PC-9 (cell line): Measurements from ENCODE around the gene C18orf54. TPM values are rescaled to one million over a fixed set of nuclear protein-coding genes. Genes with fewer than 3 reads are reported as not detected.

Experiments
- BruUV-seq: library from RNA; stranded (reverse); fragments of 400-500 nt; replicated peaks from 2 replicates; lab custom pipeline; 2021; lab: Mats Ljungman, UMichigan
- CTCF ChIA-PET: fragments of 300-600 bp; sonication (Branson Sonifier 250); formaldehyde crosslinking; loops from one replicate; lab custom pipeline; 2022; ENCODE audit warnings: antibody characterized with exemption; lab: Charles Lee
- POLR2A ChIA-PET: fragments of 300-600 bp; sonication (Branson Sonifier 250); formaldehyde crosslinking; loops from one replicate; lab custom pipeline; 2022; ENCODE audit warnings: antibody characterized with exemption; ENCODE audit not compliant: unreplicated experiment; lab: Charles Lee
- DNase-seq, 2 experiments: peaks; one replicate each; pipeline versions ENCODE4 v3.0.0 to v3.0.0-alpha.2; 2015 to 2022; ENCODE audit warnings: mixed read lengths in 1 of 2
- H2AFZ ChIP-seq: fragments of 200-600 bp; sonication (generic); 2 replicates; pipeline ENCODE4 v1.8.1; 2017; ENCODE audit warnings: antibody characterized with exemption
- H3F3A ChIP-seq: fragments of 200-600 bp; sonication (generic); 2 replicates; pipeline ENCODE4 v1.8.1; 2017; ENCODE audit warnings: antibody characterized with exemption, mild to moderate bottlenecking, low read depth; ENCODE audit not compliant: insufficient read depth
- H3K27ac ChIP-seq: fragments of 200-600 bp; sonication (generic); 2 replicates; pipeline ENCODE4 v1.6.1; 2016; ENCODE audit warnings: mixed run types
- H3K27me3 ChIP-seq: fragments of 200-600 bp; sonication (generic); 2 replicates; pipeline ENCODE4 v1.6.1; 2016; ENCODE audit warnings: low read depth, mixed run types; ENCODE audit not compliant: insufficient read depth
- H3K36me3 ChIP-seq: fragments of 200-600 bp; sonication (generic); 2 replicates; pipeline ENCODE4 v1.6.1; 2016; ENCODE audit warnings: low read depth, mixed run types
- H3K4me1 ChIP-seq: fragments of 200-600 bp; sonication (generic); replicated peaks from 2 replicates; pipeline ENCODE4 v1.6.1; 2016; ENCODE audit warnings: mixed run types; ENCODE audit not compliant: insufficient read depth
- H3K4me2 ChIP-seq: fragments of 200-600 bp; sonication (generic); 2 replicates; pipeline ENCODE4 v1.6.1; 2017; ENCODE audit warnings: mixed run types
- H3K4me3 ChIP-seq: fragments of 200-600 bp; sonication (generic); 2 replicates; pipeline ENCODE4 v1.6.1; 2016; ENCODE audit warnings: mixed run types
- H3K79me2 ChIP-seq: fragments of 200-600 bp; sonication (generic); 2 replicates; pipeline ENCODE4 v1.6.1; 2017; ENCODE audit warnings: low read depth, mixed run types
- H3K9me2 ChIP-seq: fragments of 200-600 bp; sonication (generic); 2 replicates; pipeline ENCODE4 v1.8.1; 2017; ENCODE audit warnings: mild to moderate bottlenecking; ENCODE audit not compliant: insufficient read depth
- H3K9me3 ChIP-seq: fragments of 200-600 bp; sonication (generic); 2 replicates; pipeline ENCODE4 v1.8.1; 2016; ENCODE audit warnings: low read depth; ENCODE audit not compliant: insufficient read depth
- H4K20me1 ChIP-seq: fragments of 200-600 bp; sonication (generic); 2 replicates; pipeline ENCODE4 v1.8.1; 2017; ENCODE audit not compliant: insufficient read depth
- EZH2 ChIP-seq: fragments of 200-600 bp; sonication (generic); IDR thresholded peaks from 2 replicates; pipeline ENCODE4 v1.8.0; 2017; ENCODE audit warnings: antibody characterized with exemption, low read depth
- intact Hi-C: fragments of 100-400 bp; cut with micrococcal nuclease; formaldehyde crosslinking; loops from one replicate; pipeline ENCODE4 v1.10.0; 2022; ENCODE audit not compliant: unreplicated experiment
- total RNA-seq: library from RNA; stranded (reverse); gene quantifications from 2 replicates; pipeline ENCODE4 v1.2.3, GENCODE V29; 2021
- TF ChIP-seq, protein P1 (sequence below): fragments of 200-600 bp; sonication (generic); conservative IDR thresholded peaks from 2 replicates; pipeline ENCODE4 v1.6.1; 2017; ENCODE audit warnings: mixed run types, antibody characterized with exemption, mild to moderate bottlenecking, moderate library complexity

Gene C18orf54
- total RNA-seq, 1 experiment from 2014 or later = 7.6 TPM

GRCh38 chr18:54415086-54415485, 57.4 kb downstream of the C18orf54 start:
- Histone ChIP-seq H3K27me3 (no peaks in the 10 kb centered on the region), H4K20me1 (no peaks in the 10 kb centered on the region), H3K4me2 (no peak overlapping the region), H3K36me3 (no peaks in the 10 kb centered on the region), H3K27ac (no peak overlapping the region), H3K9me3 (no peaks in the 10 kb centered on the region), H3K79me2 (no peaks in the 10 kb centered on the region), H3F3A (no peaks in the 10 kb centered on the region), H3K4me1 (no peaks in the 10 kb centered on the region), H2AFZ (no peak overlapping the region), H3K4me3 (no peak overlapping the region), H3K9me2 (no peaks in the 10 kb centered on the region)
- TF ChIP-seq, protein P1, sequence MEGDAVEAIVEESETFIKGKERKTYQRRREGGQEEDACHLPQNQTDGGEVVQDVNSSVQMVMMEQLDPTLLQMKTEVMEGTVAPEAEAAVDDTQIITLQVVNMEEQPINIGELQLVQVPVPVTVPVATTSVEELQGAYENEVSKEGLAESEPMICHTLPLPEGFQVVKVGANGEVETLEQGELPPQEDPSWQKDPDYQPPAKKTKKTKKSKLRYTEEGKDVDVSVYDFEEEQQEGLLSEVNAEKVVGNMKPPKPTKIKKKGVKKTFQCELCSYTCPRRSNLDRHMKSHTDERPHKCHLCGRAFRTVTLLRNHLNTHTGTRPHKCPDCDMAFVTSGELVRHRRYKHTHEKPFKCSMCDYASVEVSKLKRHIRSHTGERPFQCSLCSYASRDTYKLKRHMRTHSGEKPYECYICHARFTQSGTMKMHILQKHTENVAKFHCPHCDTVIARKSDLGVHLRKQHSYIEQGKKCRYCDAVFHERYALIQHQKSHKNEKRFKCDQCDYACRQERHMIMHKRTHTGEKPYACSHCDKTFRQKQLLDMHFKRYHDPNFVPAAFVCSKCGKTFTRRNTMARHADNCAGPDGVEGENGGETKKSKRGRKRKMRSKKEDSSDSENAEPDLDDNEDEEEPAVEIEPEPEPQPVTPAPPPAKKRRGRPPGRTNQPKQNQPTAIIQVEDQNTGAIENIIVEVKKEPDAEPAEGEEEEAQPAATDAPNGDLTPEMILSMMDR = no peak
- TF ChIP-seq EZH2 = no peak
- DNase-seq = no peak
- intact Hi-C loops = no loop called here
- ChIA-PET CTCF (no interaction called here), POLR2A (no interaction called here)
- BruUV-seq = no TSS peak

DNA sequence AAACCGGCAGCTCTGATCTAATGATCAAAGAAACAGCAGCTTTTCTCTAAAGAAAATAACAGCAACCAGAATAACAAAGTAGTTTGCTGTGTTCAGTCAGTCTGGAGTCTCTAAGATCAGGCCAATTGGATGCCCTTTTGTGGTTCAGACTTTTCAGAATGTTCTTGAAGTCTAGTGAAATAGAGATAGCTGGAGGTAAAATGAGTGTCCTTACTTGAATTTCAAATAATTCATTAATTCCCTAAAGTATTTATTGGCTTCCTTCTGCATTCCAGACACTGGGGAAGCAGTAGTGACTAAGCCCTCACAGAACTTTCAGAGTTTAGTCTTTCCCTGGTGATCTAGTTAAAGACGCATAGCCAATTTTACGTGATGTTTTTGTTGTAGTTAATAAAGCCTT, 58.7 kb downstream of the C18orf54 start:
- H3K4me1 ChIP-seq = no peaks in the 10 kb centered on the region
- POLR2A ChIA-PET = no interaction called here
- H3K27me3 ChIP-seq = no peaks in the 10 kb centered on the region
- no peaks in the 10 kb centered on the region for H4K20me1 ChIP-seq
- H3K79me2 ChIP-seq = no peaks in the 10 kb centered on the region
- H2AFZ ChIP-seq = no peak overlapping the region
- H3F3A ChIP-seq = no peaks in the 10 kb centered on the region
- H3K9me3 ChIP-seq = no peaks in the 10 kb centered on the region
- TF ChIP-seq, protein P1 = no peak
- TF ChIP-seq EZH2 = no peak
- peak in 1 of 2 experiments; percentile 42 for DNase-seq
- intact Hi-C loops = no loop called here
- no TSS peak for BruUV-seq
- CTCF ChIA-PET = no interaction called here
- H3K4me3 ChIP-seq = no peak overlapping the region
- no peaks in the 10 kb centered on the region for H3K9me2 ChIP-seq
- H3K36me3 ChIP-seq = no peaks in the 10 kb centered on the region
- H3K4me2 ChIP-seq = no peak overlapping the region
- H3K27ac ChIP-seq = no peak overlapping the region

DNA sequence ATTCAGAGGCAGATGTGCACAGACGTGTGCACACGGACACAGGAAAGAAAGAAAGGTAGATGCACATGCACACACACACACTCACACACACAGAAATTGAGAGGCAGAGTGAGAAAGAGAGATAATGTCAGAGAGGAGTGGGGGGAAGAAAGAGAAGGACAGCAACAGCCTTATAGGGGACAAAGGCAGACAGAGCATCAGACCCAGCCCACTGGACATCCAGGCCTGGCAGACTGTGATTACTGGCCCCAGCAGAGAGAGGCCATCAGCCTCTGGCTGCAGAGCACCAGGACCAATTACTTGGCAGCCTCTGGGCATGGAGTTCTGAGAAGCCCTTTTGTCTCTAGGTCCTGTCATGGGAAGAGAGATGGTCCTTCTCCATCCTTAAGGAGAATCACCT, 66.1 kb downstream of the C18orf54 start:
- ChIA-PET POLR2A (no interaction called here), CTCF (no interaction called here)
- H3K79me2 ChIP-seq = no peaks in the 10 kb centered on the region
- H3K36me3 ChIP-seq = no peaks in the 10 kb centered on the region
- no peaks in the 10 kb centered on the region for H3F3A ChIP-seq
- no peak overlapping the region for H3K27ac ChIP-seq
- TF ChIP-seq EZH2 = no peak
- TF ChIP-seq, protein P1 = no peak
- H2AFZ ChIP-seq = no peak overlapping the region
- H3K9me3 ChIP-seq = no peaks in the 10 kb centered on the region
- no peak for DNase-seq
- H3K9me2 ChIP-seq = no peaks in the 10 kb centered on the region
- intact Hi-C loops = no loop called here
- H3K4me3 ChIP-seq = no peak overlapping the region
- no peaks in the 10 kb centered on the region for H4K20me1 ChIP-seq
- no TSS peak for BruUV-seq
- no peaks in the 10 kb centered on the region for H3K4me1 ChIP-seq
- no peak overlapping the region for H3K4me2 ChIP-seq
- H3K27me3 ChIP-seq = no peaks in the 10 kb centered on the region
